IMR-90 (cell line): ENCODE measurements around the gene SLCO3A1. TPM values are rescaled to one million over a fixed set of nuclear protein-coding genes. Genes with fewer than 3 reads are reported as not detected.

Experiments
- ATAC-seq: fragments of 200-7000 bp; cut with Tn5 transposase; 2 replicates; pipeline ENCODE4 v1.9.1; 2020; ENCODE audit warnings: low read depth, mild to moderate bottlenecking, moderate library complexity
- BruUV-seq: library from RNA; stranded (reverse); fragments of 400-500 nt; replicated peaks from 2 replicates; lab custom pipeline; 2021; lab: Mats Ljungman, UMichigan
- CTCF ChIA-PET: fragments of 300-600 bp; formaldehyde crosslinking; extraction: SDS; loops from one replicate; lab custom pipeline; 2021; ENCODE audit warnings: antibody characterized with exemption; lab: Yijun Ruan, JAX
- POLR2A ChIA-PET: fragments of 300-600 bp; sonication (Branson Sonifier 250); formaldehyde crosslinking; loops from one replicate; lab custom pipeline; 2022; ENCODE audit warnings: antibody characterized with exemption; ENCODE audit not compliant: unreplicated experiment; lab: Charles Lee
- DNase-seq: peaks from one replicate; pipeline ENCODE4 v3.0.0; 2013
- H2AFZ ChIP-seq: replicated peaks from 2 replicates; pipeline ENCODE3; 2013; ENCODE audit warnings: low read length, mild to moderate bottlenecking; ENCODE audit not compliant: poor library complexity
- H2AK5ac ChIP-seq: 2 replicates; pipeline ENCODE4 v1.6.1; 2013; ENCODE audit warnings: low read depth, low read length, inconsistent platforms
- H2AK9ac ChIP-seq: replicated peaks from 2 replicates; pipeline ENCODE3; 2013; ENCODE audit warnings: mild to moderate bottlenecking, low read depth, low read length, moderate library complexity; ENCODE audit not compliant: poor library complexity
- H2BK120ac ChIP-seq: 2 replicates; pipeline ENCODE4 v1.6.1; 2013; ENCODE audit warnings: low read depth, low read length, inconsistent platforms
- H2BK15ac ChIP-seq: 3 replicates; pipeline ENCODE4 v1.6.1; 2013; ENCODE audit warnings: low read depth, low read length, inconsistent platforms
- H2BK20ac ChIP-seq: 2 replicates; pipeline ENCODE4 v1.6.1; 2013; ENCODE audit warnings: low read depth, mild to moderate bottlenecking, inconsistent platforms, low read length, moderate library complexity
- H2BK5ac ChIP-seq: 2 replicates; pipeline ENCODE4 v1.6.1; 2013; ENCODE audit warnings: mild to moderate bottlenecking, low read depth, low read length, inconsistent platforms; ENCODE audit not compliant: poor library complexity, severe bottlenecking
- H3K14ac ChIP-seq: replicated peaks from 2 replicates; pipeline ENCODE4 v1.6.1; 2013; ENCODE audit warnings: low read depth, low read length, inconsistent platforms
- H3K18ac ChIP-seq: 2 replicates; pipeline ENCODE4 v1.6.1; 2013; ENCODE audit warnings: low read depth, low read length, control low read depth
- H3K23ac ChIP-seq: 2 replicates; pipeline ENCODE4 v1.6.1; 2013; ENCODE audit warnings: low read depth, low read length, inconsistent platforms
- H3K27ac ChIP-seq: 2 replicates; pipeline ENCODE4 v1.5.1; 2013; ENCODE audit warnings: mild to moderate bottlenecking, control low read depth, low read length; ENCODE audit not compliant: insufficient read depth
- H3K27me3 ChIP-seq: 2 replicates; pipeline ENCODE4 v1.6.1; 2013; ENCODE audit warnings: low read length; ENCODE audit not compliant: control insufficient read depth, insufficient read depth
- H3K36me3 ChIP-seq: 2 replicates; pipeline ENCODE4 v1.6.1; 2013; ENCODE audit warnings: low read length, mixed read lengths; ENCODE audit not compliant: control insufficient read depth, insufficient read depth
- H3K4ac ChIP-seq: 2 replicates; pipeline ENCODE4 v1.6.1; 2013; ENCODE audit warnings: low read depth, low read length, inconsistent platforms
- H3K4me1 ChIP-seq: 2 replicates; pipeline ENCODE4 v1.6.1; 2013; ENCODE audit warnings: low read length, mixed read lengths; ENCODE audit not compliant: control insufficient read depth, insufficient read depth
- H3K4me2 ChIP-seq: 2 replicates; pipeline ENCODE4 v1.6.1; 2013; ENCODE audit warnings: low read depth, mild to moderate bottlenecking, control low read depth, low read length, moderate library complexity
- H3K4me3 ChIP-seq: 2 replicates; pipeline ENCODE4 v1.5.1; 2013; ENCODE audit warnings: low read depth, mild to moderate bottlenecking, control low read depth, low read length, moderate library complexity; ENCODE audit not compliant: insufficient read depth
- H3K56ac ChIP-seq: 2 replicates; pipeline ENCODE4 v1.6.1; 2013; ENCODE audit warnings: low read length, inconsistent platforms; ENCODE audit not compliant: insufficient read depth; ENCODE audit errors: extremely low read depth
- H3K79me1 ChIP-seq, 2 experiments: 2 replicates each; pipeline ENCODE4 v1.6.1; 2013; ENCODE audit warnings: low read length in 2 of 2, inconsistent platforms in 1 of 2, low read depth in 1 of 2
- H3K9ac ChIP-seq: 2 replicates; pipeline ENCODE4 v1.6.1; 2013; ENCODE audit warnings: low read depth, low read length, control low read depth
- H3K9me1 ChIP-seq: 2 replicates; pipeline ENCODE4 v1.6.1; 2013; ENCODE audit warnings: low read length, inconsistent platforms; ENCODE audit not compliant: insufficient read depth
- H3K9me3 ChIP-seq: 2 replicates; pipeline ENCODE4 v1.6.1; 2013; ENCODE audit warnings: low read length; ENCODE audit not compliant: control insufficient read depth, insufficient read depth
- H4K20me1 ChIP-seq: 2 replicates; pipeline ENCODE4 v1.6.1; 2013; ENCODE audit warnings: low read length, inconsistent platforms; ENCODE audit not compliant: insufficient read depth
- H4K5ac ChIP-seq: 2 replicates; pipeline ENCODE4 v1.6.1; 2013; ENCODE audit warnings: mild to moderate bottlenecking, low read depth, low read length, control low read depth
- H4K8ac ChIP-seq, 2 experiments: 2 replicates each; pipeline ENCODE4 v1.6.1; 2013; ENCODE audit warnings: low read depth in 2 of 2, low read length in 2 of 2, control low read depth in 1 of 2, inconsistent platforms in 1 of 2
- H4K91ac ChIP-seq: 2 replicates; pipeline ENCODE4 v1.6.1; 2013; ENCODE audit warnings: low read depth, low read length, inconsistent platforms; ENCODE audit not compliant: insufficient read depth
- BHLHE40 ChIP-seq: fragments of 150-350 bp; IDR thresholded peaks from 2 replicates; pipeline ENCODE4 v1.6.1; 2016; ENCODE audit warnings: mild to moderate bottlenecking, low read depth, low read length
- CEBPB ChIP-seq: IDR thresholded peaks from 2 replicates; pipeline ENCODE4 v1.6.1; 2012; ENCODE audit warnings: low read depth, low read length, improper control_type of control experiment
- CHD1 ChIP-seq: IDR thresholded peaks from 2 replicates; pipeline ENCODE4 v1.6.1; 2012; ENCODE audit warnings: low read depth, low read length, improper control_type of control experiment
- CTCF ChIP-seq: conservative IDR thresholded peaks from 2 replicates; pipeline ENCODE4 v1.5.1; 2012; ENCODE audit warnings: mild to moderate bottlenecking, low read depth, low read length, improper control_type of control experiment
- ELK1 ChIP-seq: fragments of 150-350 bp; IDR thresholded peaks from 2 replicates; pipeline ENCODE4 v1.6.1; 2016; ENCODE audit warnings: low read depth, mild to moderate bottlenecking, low read length, moderate library complexity, borderline replicate concordance
- FOS ChIP-seq: fragments of 150-350 bp; IDR thresholded peaks from 2 replicates; pipeline ENCODE4 v1.6.1; 2016; ENCODE audit warnings: low read depth, low read length
- MAFK ChIP-seq: IDR thresholded peaks from 2 replicates; pipeline ENCODE4 v1.6.1; 2012; ENCODE audit warnings: low read depth, low read length, improper control_type of control experiment
- MAZ ChIP-seq: IDR thresholded peaks from 2 replicates; pipeline ENCODE4 v1.6.1; 2012; ENCODE audit warnings: low read depth, mild to moderate bottlenecking, low read length, improper control_type of control experiment, moderate library complexity, borderline replicate concordance
- MXI1 ChIP-seq: IDR thresholded peaks from 2 replicates; pipeline ENCODE4 v1.6.1; 2012; ENCODE audit warnings: low read depth, mild to moderate bottlenecking, low read length, moderate library complexity, borderline replicate concordance
- NFE2L2 ChIP-seq: fragments of 150-350 bp; IDR thresholded peaks from 2 replicates; pipeline ENCODE4 v1.6.1; 2016; ENCODE audit warnings: low read depth, mild to moderate bottlenecking, low read length
- POLR2A ChIP-seq: IDR thresholded peaks from 2 replicates; pipeline ENCODE4 v1.6.1; 2012; ENCODE audit warnings: mild to moderate bottlenecking, low read depth, low read length
- RAD21 ChIP-seq: IDR thresholded peaks from 2 replicates; pipeline ENCODE4 v1.6.1; 2012; ENCODE audit warnings: low read length, improper control_type of control experiment
- RCOR1 ChIP-seq: IDR thresholded peaks from 2 replicates; pipeline ENCODE4 v1.6.1; 2012; ENCODE audit warnings: mild to moderate bottlenecking, low read length, improper control_type of control experiment; ENCODE audit not compliant: insufficient replicate concordance
- RFX5 ChIP-seq: IDR thresholded peaks from 2 replicates; pipeline ENCODE4 v1.8.0; 2012; ENCODE audit warnings: low read depth, mild to moderate bottlenecking, low read length, moderate library complexity
- SMC3 ChIP-seq: fragments of 150-350 bp; IDR thresholded peaks from 2 replicates; pipeline ENCODE4 v1.6.1; 2016; ENCODE audit warnings: low read depth, mild to moderate bottlenecking, antibody characterized with exemption, low read length, moderate library complexity
- USF2 ChIP-seq: fragments of 150-350 bp; IDR thresholded peaks from 2 replicates; pipeline ENCODE4 v1.6.1; 2017; ENCODE audit warnings: mild to moderate bottlenecking, antibody characterized with exemption, low read length, low read depth
- whole genome bisulfite sequencing, 2 experiments: methylation state at CpG; one replicate each; pipeline versions ENCODE4 v1.1.5 to v1.1.7; 2013; ENCODE audit warnings: missing lambda C conversion rate in 2 of 2; ENCODE audit not compliant: insufficient read length in 1 of 2; ENCODE audit errors: extremely low coverage in 2 of 2; 5-methylcytosine and 5-hydroxymethylcytosine counted together
- dilution Hi-C: fragments of 300-500 bp; cut with HindIII; formaldehyde crosslinking; loops from one replicate; pipeline ENCODE4 v1.14.3; 2018; ENCODE audit warnings: low sequenced_read_pairs; ENCODE audit not compliant: unreplicated experiment
- in situ Hi-C: fragments of 300-500 bp; cut with MboI; formaldehyde crosslinking; loops from 3 replicates; pipeline ENCODE4 v1.14.3; 2019; ENCODE audit warnings: low sequenced_read_pairs, inconsistent platforms, mixed read lengths
- intact Hi-C: fragments of 100-400 bp; cut with micrococcal nuclease; formaldehyde crosslinking; loops from 2 replicates; pipeline ENCODE4 v1.10.0; 2022
- polyA plus RNA-seq, 3 experiments: library from polyadenylated mRNA; depleted of rRNA; stranded (reverse); fragments of >200 nt; gene quantifications; 2 replicates each; pipeline ENCODE4 v1.2.3, GENCODE V29; 2012; ENCODE audit warnings: low replicate concordance in 1 of 3
- total RNA-seq: library from RNA; depleted of rRNA; stranded (reverse); fragments of >200 nt; gene quantifications from 2 replicates; pipeline ENCODE4 v1.2.3, GENCODE V29; 2012

SLCO3A1 gene
- total and polyA plus RNA-seq, 2 of the 4 experiments (the other 2 are of a cell fraction), result 4.7 to 8.1 TPM

DNA sequence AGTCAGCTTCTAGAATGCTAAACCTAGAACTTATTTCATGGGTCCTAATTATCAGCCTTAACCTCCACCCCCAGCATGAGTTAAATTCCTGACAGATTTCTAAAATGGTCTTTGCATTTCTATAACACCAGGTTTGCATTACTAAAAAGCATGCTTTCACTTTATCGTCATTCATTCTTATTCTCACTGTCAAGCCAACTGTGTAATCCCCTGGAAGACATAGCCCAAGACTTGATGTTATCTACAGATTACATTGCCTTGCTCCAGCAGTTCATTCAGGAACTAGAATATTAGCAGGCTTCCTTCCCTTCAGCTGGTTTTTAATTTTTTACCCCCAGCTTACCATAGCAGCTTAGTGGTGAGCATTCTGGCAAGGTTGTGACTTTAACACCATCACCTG lies 184.0 kb downstream of the SLCO3A1 start:
- Histone ChIP-seq H2BK20ac (no peak overlapping the region), H4K8ac (no peak overlapping the region), H3K36me3 (no peaks in the 10 kb centered on the region), H3K79me1 (no peaks in the 10 kb centered on the region), H2BK120ac (no peak overlapping the region), H3K9me3 (no peaks in the 10 kb centered on the region; the same call in 1 of the 2 replicates), H3K9me1 (no peaks in the 10 kb centered on the region), H3K27ac (no peak overlapping the region), H4K20me1 (no peaks in the 10 kb centered on the region), H2AK9ac (no peak overlapping the region), H2BK15ac (no peak overlapping the region), H3K4me1 (no peaks in the 10 kb centered on the region), H3K18ac (no peak overlapping the region), H3K14ac (no peak overlapping the region), H3K4me2 (no peak overlapping the region), H3K27me3 (no peaks in the 10 kb centered on the region), H4K5ac (no peak overlapping the region), H4K91ac (no peak overlapping the region), H2BK5ac (no peak overlapping the region), H3K4ac (no peak overlapping the region), H2AK5ac (no peak overlapping the region), H2AFZ (no peak overlapping the region), H3K56ac (no peak overlapping the region), H3K4me3 (no peak overlapping the region), H3K23ac (no peak overlapping the region), H3K9ac (no peak overlapping the region)
- DNase-seq (no peak), ATAC-seq (no peak)
- no TSS peak for BruUV-seq
- in situ Hi-C loops, result no loop called here
- dilution Hi-C loops, result no loop called here
- ChIA-PET CTCF (no interaction called here), POLR2A (no interaction called here)
- intact Hi-C loops, result no loop called here
- WGBS, 2 experiments, result no CpG with 5 or more reads among the region's 1 CpG
- TF ChIP-seq SMC3 (no peak), MXI1 (no peak), FOS (no peak), NFE2L2 (no peak), POLR2A (no peak), MAFK (no peak), BHLHE40 (no peak), MAZ (no peak), RAD21 (no peak), RFX5 (no peak), CTCF (no peak), USF2 (no peak), CEBPB (no peak), CHD1 (no peak), ELK1 (no peak), RCOR1 (no peak)
